ENCODE data around the gene TLE5.

DNA sequence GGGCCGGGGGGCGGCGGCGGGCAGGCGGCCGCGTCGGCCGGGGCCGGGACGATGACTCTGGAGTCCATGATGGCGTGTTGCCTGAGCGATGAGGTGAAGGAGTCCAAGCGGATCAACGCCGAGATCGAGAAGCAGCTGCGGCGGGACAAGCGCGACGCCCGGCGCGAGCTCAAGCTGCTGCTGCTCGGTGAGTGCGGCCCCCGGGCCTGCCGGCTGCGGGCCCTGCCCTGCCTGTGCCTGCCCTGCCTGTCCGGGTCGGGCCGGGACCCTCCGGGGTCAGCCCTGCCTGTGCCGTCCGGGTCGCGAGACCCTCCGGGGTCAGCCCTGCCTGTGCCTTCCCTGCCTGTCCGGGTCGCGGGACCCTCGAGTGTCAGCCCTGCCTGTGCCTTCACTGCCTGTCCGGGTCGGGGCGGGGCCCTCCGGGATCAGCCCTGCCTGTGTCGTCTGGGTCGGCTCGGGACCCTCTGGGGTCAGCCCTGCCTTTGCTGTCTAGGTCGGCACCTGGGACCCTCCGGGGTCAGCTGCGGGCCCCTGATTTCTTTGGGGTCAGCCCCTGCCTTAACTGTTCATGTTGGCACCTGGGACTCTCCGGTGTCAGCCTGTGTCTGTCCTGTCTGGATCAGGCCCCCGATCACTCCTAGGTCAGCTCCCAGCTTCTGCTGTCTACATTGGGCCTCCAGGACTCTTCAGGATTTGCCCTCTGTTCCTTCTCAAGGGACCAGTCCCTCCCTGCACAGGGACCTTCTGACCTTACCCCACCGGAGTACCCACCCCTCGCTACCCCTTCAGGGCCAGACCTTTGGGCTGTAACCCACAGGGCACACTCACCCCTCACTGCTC, 32.5 kb upstream of the TLE5 start:
- TF ChIP-seq, protein P1, sequence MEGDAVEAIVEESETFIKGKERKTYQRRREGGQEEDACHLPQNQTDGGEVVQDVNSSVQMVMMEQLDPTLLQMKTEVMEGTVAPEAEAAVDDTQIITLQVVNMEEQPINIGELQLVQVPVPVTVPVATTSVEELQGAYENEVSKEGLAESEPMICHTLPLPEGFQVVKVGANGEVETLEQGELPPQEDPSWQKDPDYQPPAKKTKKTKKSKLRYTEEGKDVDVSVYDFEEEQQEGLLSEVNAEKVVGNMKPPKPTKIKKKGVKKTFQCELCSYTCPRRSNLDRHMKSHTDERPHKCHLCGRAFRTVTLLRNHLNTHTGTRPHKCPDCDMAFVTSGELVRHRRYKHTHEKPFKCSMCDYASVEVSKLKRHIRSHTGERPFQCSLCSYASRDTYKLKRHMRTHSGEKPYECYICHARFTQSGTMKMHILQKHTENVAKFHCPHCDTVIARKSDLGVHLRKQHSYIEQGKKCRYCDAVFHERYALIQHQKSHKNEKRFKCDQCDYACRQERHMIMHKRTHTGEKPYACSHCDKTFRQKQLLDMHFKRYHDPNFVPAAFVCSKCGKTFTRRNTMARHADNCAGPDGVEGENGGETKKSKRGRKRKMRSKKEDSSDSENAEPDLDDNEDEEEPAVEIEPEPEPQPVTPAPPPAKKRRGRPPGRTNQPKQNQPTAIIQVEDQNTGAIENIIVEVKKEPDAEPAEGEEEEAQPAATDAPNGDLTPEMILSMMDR (IDR thresholded peaks at IDR 0.05) = no peak
- no peak for TF ChIP-seq POLR2A (IDR thresholded peaks at IDR 0.05)
